Suprapubic skin (tissue), 4 donors: ENCODE measurements around the gene CLCN5. TPM values are rescaled to one million over a fixed set of nuclear protein-coding genes. Genes with fewer than 3 reads are reported as not detected.

Experiments
- DNase-seq, 2 donors: peaks; one replicate each; pipeline ENCODE4 v3.0.0-alpha.2; 2019; ENCODE audit warnings: low spot score in 2 of 2
- H3K27ac ChIP-seq: fragments of 200-600 bp; sonication (generic); one replicate; pipeline ENCODE4 v1.5.1; 2019
- H3K27me3 ChIP-seq: fragments of 200-600 bp; sonication (generic); one replicate; pipeline ENCODE4 v1.5.1; 2019
- H3K36me3 ChIP-seq: fragments of 200-600 bp; sonication (generic); one replicate; pipeline ENCODE4 v1.5.1; 2019
- H3K4me1 ChIP-seq: fragments of 200-600 bp; sonication (generic); one replicate; pipeline ENCODE4 v1.5.1; 2019
- H3K4me3 ChIP-seq: fragments of 200-600 bp; sonication (generic); one replicate; pipeline ENCODE4 v1.5.1; 2019; ENCODE audit warnings: mild to moderate bottlenecking
- H3K9me3 ChIP-seq: fragments of 200-600 bp; sonication (generic); one replicate; pipeline ENCODE4 v1.5.1; 2019
- CTCF ChIP-seq, 2 donors: fragments of 200-600 bp in 1 of 2; fragments of 450-650 bp in 1 of 2; sonication (generic) in 1 of 2; IDR thresholded peaks; one replicate each; pipeline ENCODE4 v1.5.1; 2016 to 2019; ENCODE audit warnings: antibody characterized with exemption in 2 of 2, mild to moderate bottlenecking in 1 of 2, moderate library complexity in 1 of 2
- EP300 ChIP-seq: sonication (generic); formaldehyde crosslinking; IDR thresholded peaks from one replicate; pipeline ENCODE4 v1.6.1; 2017; ENCODE audit warnings: antibody characterized with exemption
- POLR2A ChIP-seq, 2 donors: fragments of 450-650 bp; IDR thresholded peaks; one replicate each; pipeline ENCODE4 v1.6.1; 2017; ENCODE audit warnings: antibody characterized with exemption in 2 of 2, mild to moderate bottlenecking in 2 of 2, moderate library complexity in 2 of 2
- POLR2AphosphoS5 ChIP-seq, 3 donors: sonication (generic); formaldehyde crosslinking; IDR thresholded peaks; one replicate each; pipeline ENCODE4 v1.6.1; 2017; ENCODE audit warnings: antibody characterized with exemption in 3 of 3
- WGBS: methylation state at CpG from one replicate; pipeline ENCODE4 v1.1.5; 2018; 5-methylcytosine and 5-hydroxymethylcytosine counted together
- total RNA-seq, 4 donors: library from RNA; depleted of rRNA; stranded (reverse); fragments of >200 nt; gene quantifications; one replicate each; pipeline ENCODE4 v1.1.0, GENCODE V29; 2016

The CLCN5 gene
- total RNA-seq, 4 donors from 2014 or later: 6.9 to 24.1 (median 11.5) TPM

GRCh38 chrX:49878834-49879655 is 43.4 kb upstream of the CLCN5 start, which contains the start of gene USP27X:
TSS of gene USP27X (plus strand) at chrX:49879484. CDS start at chrX:49880308, 824 bp downstream.
- Histone ChIP-seq H3K4me1 (peaks cover 19% of the 10 kb centered on the region), H3K27me3 (no peaks in the 10 kb centered on the region), H3K27ac (peak within 1 kb of the TSS; percentile 78), H3K9me3 (no peaks in the 10 kb centered on the region), H3K36me3 (no peaks in the 10 kb centered on the region), H3K4me3 (peak within 1 kb of the TSS; percentile 65)
- DNase-seq: peak; percentile 82
- WGBS: 30% methylated on average over 53 of the region's 60 CpGs
- TF ChIP-seq POLR2A (IDR thresholded peaks at IDR 0.05) (no peak), POLR2AphosphoS5 (IDR thresholded peaks at IDR 0.05) (no peak), CTCF (IDR thresholded peaks at IDR 0.05) (peak; percentile 10 to 44)

- Histone ChIP-seq H3K27me3 (no peaks in the 10 kb centered on the region), H3K4me1 (peaks cover 19% of the 10 kb centered on the region), H3K27ac (peak overlapping the region; percentile 78), H3K36me3 (no peaks in the 10 kb centered on the region), H3K9me3 (no peaks in the 10 kb centered on the region), H3K4me3 (peak overlapping the region; percentile 65)
- WGBS: 63% methylated on average over 23 of the region's 55 CpGs
- TF ChIP-seq POLR2A (IDR thresholded peaks at IDR 0.05) (no peak), EP300 (no peak), POLR2AphosphoS5 (IDR thresholded peaks at IDR 0.05) (no peak), CTCF (IDR thresholded peaks at IDR 0.05) (no peak)
- no peak for DNase-seq
Measured at GRCh38 chrX:49879656-49880277, 42.6 kb upstream of the CLCN5 start.

- DNase-seq: no peak
- Histone ChIP-seq H3K4me3 (no peak overlapping the region), H3K36me3 (no peaks in the 10 kb centered on the region), H3K27me3 (no peaks in the 10 kb centered on the region), H3K27ac (no peak overlapping the region), H3K9me3 (no peaks in the 10 kb centered on the region), H3K4me1 (peaks cover 19% of the 10 kb centered on the region)
- no peak for TF ChIP-seq POLR2AphosphoS5 (IDR thresholded peaks at IDR 0.05)
- no peak for TF ChIP-seq EP300
- TF ChIP-seq CTCF (IDR thresholded peaks at IDR 0.05): no peak
- WGBS: 80% methylated on average over 11 of the region's 12 CpGs
Measured at GRCh38 chrX:49880668-49881067, 41.7 kb upstream of the CLCN5 start.

- Histone ChIP-seq H3K9me3 (no peaks in the 10 kb centered on the region), H3K27ac (no peak overlapping the region), H3K27me3 (no peaks in the 10 kb centered on the region), H3K36me3 (no peaks in the 10 kb centered on the region), H3K4me3 (no peak overlapping the region), H3K4me1 (peaks cover 13% of the 10 kb centered on the region)
- TF ChIP-seq POLR2AphosphoS5 (IDR thresholded peaks at IDR 0.05) (no peak), CTCF (IDR thresholded peaks at IDR 0.05) (peak; percentile 23 to 56)
- no peak for DNase-seq
- 33% methylated on average over 7 of the region's 7 CpGs for WGBS
Measured at GRCh38 chrX:49884290-49884862, 38.0 kb upstream of the CLCN5 start.

- H3K27ac ChIP-seq: no peak overlapping the region
- no peaks in the 10 kb centered on the region for H3K4me1 ChIP-seq
- H3K27me3 ChIP-seq: no peaks in the 10 kb centered on the region
- DNase-seq: no peak
- no peak overlapping the region for H3K4me3 ChIP-seq
- TF ChIP-seq POLR2AphosphoS5 (IDR thresholded peaks at IDR 0.05): no peak
- TF ChIP-seq POLR2A (IDR thresholded peaks at IDR 0.05): no peak
- TF ChIP-seq EP300: no peak
- no peak for TF ChIP-seq CTCF (IDR thresholded peaks at IDR 0.05)
- H3K36me3 ChIP-seq: no peaks in the 10 kb centered on the region
- no peaks in the 10 kb centered on the region for H3K9me3 ChIP-seq
- WGBS: 68% methylated on average over 4 of the region's 4 CpGs
Measured at GRCh38 chrX:49892542-49892941, 29.9 kb upstream of the CLCN5 start.
